Hepatocyte (in vitro differentiated cells): ENCODE measurements around the gene FOXQ1.

Experiments used
- EZH2phosphoT487 ChIP-seq: fragments of 200-600 bp; sonication (generic); IDR thresholded peaks from one replicate; pipeline ENCODE4 v1.6.1; 2018; ENCODE audit warnings: antibody characterized with exemption, mild to moderate bottlenecking, low read depth, moderate library complexity; ENCODE audit not compliant: unreplicated experiment, severe bottlenecking
- TF ChIP-seq, protein P1 (sequence below): fragments of 200-600 bp; sonication (generic); IDR thresholded peaks from 2 replicates; pipeline ENCODE4 v1.5.1; 2016; ENCODE audit warnings: antibody characterized with exemption, mild to moderate bottlenecking; ENCODE audit not compliant: poor library complexity

DNA sequence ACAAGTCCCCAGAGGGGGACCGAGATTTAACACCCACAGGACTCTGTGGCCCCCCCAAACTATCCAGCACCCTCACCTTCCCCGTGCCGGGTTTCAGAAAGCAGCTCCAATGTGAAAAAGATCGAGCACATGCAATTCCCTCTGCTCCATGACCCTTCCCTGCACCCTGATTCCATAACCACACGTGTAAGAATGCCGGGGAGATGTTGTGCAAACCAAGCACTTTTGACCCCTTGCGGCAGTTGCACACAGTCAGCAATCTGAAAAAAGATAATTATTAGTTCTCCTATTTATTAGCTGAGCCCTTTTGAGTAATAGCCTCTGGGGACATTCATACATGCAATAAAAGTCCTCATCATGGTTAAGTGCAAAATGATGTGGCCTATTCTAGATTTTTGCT lies 13.0 kb downstream of the FOXQ1 start:
- no peak for TF ChIP-seq EZH2phosphoT487
- TF ChIP-seq, protein P1, sequence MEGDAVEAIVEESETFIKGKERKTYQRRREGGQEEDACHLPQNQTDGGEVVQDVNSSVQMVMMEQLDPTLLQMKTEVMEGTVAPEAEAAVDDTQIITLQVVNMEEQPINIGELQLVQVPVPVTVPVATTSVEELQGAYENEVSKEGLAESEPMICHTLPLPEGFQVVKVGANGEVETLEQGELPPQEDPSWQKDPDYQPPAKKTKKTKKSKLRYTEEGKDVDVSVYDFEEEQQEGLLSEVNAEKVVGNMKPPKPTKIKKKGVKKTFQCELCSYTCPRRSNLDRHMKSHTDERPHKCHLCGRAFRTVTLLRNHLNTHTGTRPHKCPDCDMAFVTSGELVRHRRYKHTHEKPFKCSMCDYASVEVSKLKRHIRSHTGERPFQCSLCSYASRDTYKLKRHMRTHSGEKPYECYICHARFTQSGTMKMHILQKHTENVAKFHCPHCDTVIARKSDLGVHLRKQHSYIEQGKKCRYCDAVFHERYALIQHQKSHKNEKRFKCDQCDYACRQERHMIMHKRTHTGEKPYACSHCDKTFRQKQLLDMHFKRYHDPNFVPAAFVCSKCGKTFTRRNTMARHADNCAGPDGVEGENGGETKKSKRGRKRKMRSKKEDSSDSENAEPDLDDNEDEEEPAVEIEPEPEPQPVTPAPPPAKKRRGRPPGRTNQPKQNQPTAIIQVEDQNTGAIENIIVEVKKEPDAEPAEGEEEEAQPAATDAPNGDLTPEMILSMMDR: no peak
